Neural crest cell (in vitro differentiated cells): ENCODE measurements around the gene SLC25A27. TPM values are rescaled to one million over a fixed set of nuclear protein-coding genes. Genes with fewer than 3 reads are reported as not detected.
A peak's percentile ranks its signal among the peaks of the same experiment; 100 is the strongest.

ENCODE experiments used
- DNase-seq: peaks from one replicate; pipeline ENCODE4 v3.0.0; 2021; ENCODE audit warnings: low read depth, mixed read lengths, low spot score
- H3K27ac Mint-ChIP-seq: one replicate; pipeline ENCODE4 v1.8.0; 2021; ENCODE audit warnings: mild to moderate bottlenecking, mixed read lengths; ENCODE audit not compliant: unreplicated experiment
- H3K27me3 Mint-ChIP-seq: 2 replicates; pipeline ENCODE4 v1.8.0; 2021; ENCODE audit warnings: low read depth, mild to moderate bottlenecking, mixed read lengths
- H3K36me3 Mint-ChIP-seq: 2 replicates; pipeline ENCODE4 v1.8.0; 2021; ENCODE audit warnings: low read depth, mild to moderate bottlenecking, mixed read lengths
- H3K4me1 Mint-ChIP-seq: 2 replicates; pipeline ENCODE4 v1.8.0; 2021; ENCODE audit warnings: mixed read lengths
- H3K4me3 Mint-ChIP-seq: one replicate; pipeline ENCODE4 v1.8.0; 2021; ENCODE audit warnings: mild to moderate bottlenecking, mixed read lengths
- H3K9me3 Mint-ChIP-seq: 2 replicates; pipeline ENCODE4 v1.8.0; 2021; ENCODE audit warnings: mixed read lengths
- CTCF ChIP-seq: fragments of 200-600 bp; sonication (generic); conservative IDR thresholded peaks from 2 replicates; pipeline ENCODE4 v1.5.0; 2021; ENCODE audit warnings: antibody characterized with exemption, mild to moderate bottlenecking
- total RNA-seq: library from RNA; stranded (reverse); gene quantifications from 2 replicates; pipeline ENCODE4 v1.2.1, GENCODE V29; 2021

The SLC25A27 gene
- total RNA-seq, 1 donor from 2014 or later, result 5.8 TPM

GRCh38 chr6:46618726-46619125, 34.0 kb upstream of the SLC25A27 start:
- Mint-ChIP-seq H3K27me3 (no peaks in the 10 kb centered on the region), H3K27ac (no peak overlapping the region), H3K4me1 (no peaks in the 10 kb centered on the region), H3K9me3 (no peaks in the 10 kb centered on the region), H3K36me3 (no peaks in the 10 kb centered on the region), H3K4me3 (no peak overlapping the region)
- no peak for DNase-seq
- no peak for TF ChIP-seq CTCF

- no peaks in the 10 kb centered on the region for H3K9me3 Mint-ChIP-seq
- H3K4me1 Mint-ChIP-seq, result peaks cover 17% of the 10 kb centered on the region
- no peaks in the 10 kb centered on the region for H3K27me3 Mint-ChIP-seq
- no peaks in the 10 kb centered on the region for H3K36me3 Mint-ChIP-seq
- DNase-seq, result no peak
- no peak overlapping the region for H3K4me3 Mint-ChIP-seq
- no peak overlapping the region for H3K27ac Mint-ChIP-seq
- peak; percentile 74 for TF ChIP-seq CTCF
Observed at GRCh38 chr6:46626228-46626909, 26.4 kb upstream of the SLC25A27 start.

GRCh38 chr6:46626976-46627375, 25.8 kb upstream of the SLC25A27 start:
- Mint-ChIP-seq H3K27ac (no peak overlapping the region), H3K9me3 (no peaks in the 10 kb centered on the region), H3K4me3 (no peak overlapping the region), H3K27me3 (no peaks in the 10 kb centered on the region), H3K4me1 (peaks cover 17% of the 10 kb centered on the region), H3K36me3 (no peaks in the 10 kb centered on the region)
- TF ChIP-seq CTCF, result no peak
- DNase-seq, result no peak

DNA sequence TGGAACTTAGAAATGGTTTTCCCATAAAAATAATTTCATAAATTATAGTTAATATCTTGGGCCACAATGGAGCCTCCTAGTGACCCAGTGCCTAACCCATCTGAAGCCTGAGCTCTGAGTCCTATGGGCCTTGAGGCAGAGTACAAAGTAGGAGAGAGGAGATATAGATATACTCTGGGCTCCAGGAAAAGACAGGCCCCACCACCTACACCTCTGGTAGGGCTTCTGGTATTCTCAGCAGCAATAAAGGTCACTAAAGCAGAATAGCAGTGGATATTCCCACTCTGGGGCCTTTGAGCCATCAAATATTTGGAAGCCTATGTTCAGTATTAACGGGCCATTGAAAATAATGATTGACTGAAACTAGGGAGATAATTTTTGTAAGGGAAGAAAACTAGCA, 24.3 kb upstream of the SLC25A27 start:
- H3K27ac Mint-ChIP-seq, result no peak overlapping the region
- peaks cover 17% of the 10 kb centered on the region for H3K4me1 Mint-ChIP-seq
- no peaks in the 10 kb centered on the region for H3K36me3 Mint-ChIP-seq
- TF ChIP-seq CTCF, result no peak
- H3K4me3 Mint-ChIP-seq, result no peak overlapping the region
- H3K27me3 Mint-ChIP-seq, result no peaks in the 10 kb centered on the region
- no peaks in the 10 kb centered on the region for H3K9me3 Mint-ChIP-seq
- DNase-seq, result no peak

GRCh38 chr6:46628976-46629375, 23.8 kb upstream of the SLC25A27 start:
- DNase-seq, result no peak
- no peaks in the 10 kb centered on the region for H3K27me3 Mint-ChIP-seq
- H3K36me3 Mint-ChIP-seq, result no peaks in the 10 kb centered on the region
- peaks cover 17% of the 10 kb centered on the region for H3K4me1 Mint-ChIP-seq
- H3K9me3 Mint-ChIP-seq, result no peaks in the 10 kb centered on the region
- H3K27ac Mint-ChIP-seq, result peak overlapping the region; percentile 84
- peak overlapping the region; percentile 9 for H3K4me3 Mint-ChIP-seq
- no peak for TF ChIP-seq CTCF
